Measurements from ENCODE around the gene TNK1.
"Not testable (repeated sequence)": the region's sequence is repeated elsewhere in the genome, so short reads cannot be mapped to it uniquely, and the experiment has no call there.

TNK1 gene

DNA sequence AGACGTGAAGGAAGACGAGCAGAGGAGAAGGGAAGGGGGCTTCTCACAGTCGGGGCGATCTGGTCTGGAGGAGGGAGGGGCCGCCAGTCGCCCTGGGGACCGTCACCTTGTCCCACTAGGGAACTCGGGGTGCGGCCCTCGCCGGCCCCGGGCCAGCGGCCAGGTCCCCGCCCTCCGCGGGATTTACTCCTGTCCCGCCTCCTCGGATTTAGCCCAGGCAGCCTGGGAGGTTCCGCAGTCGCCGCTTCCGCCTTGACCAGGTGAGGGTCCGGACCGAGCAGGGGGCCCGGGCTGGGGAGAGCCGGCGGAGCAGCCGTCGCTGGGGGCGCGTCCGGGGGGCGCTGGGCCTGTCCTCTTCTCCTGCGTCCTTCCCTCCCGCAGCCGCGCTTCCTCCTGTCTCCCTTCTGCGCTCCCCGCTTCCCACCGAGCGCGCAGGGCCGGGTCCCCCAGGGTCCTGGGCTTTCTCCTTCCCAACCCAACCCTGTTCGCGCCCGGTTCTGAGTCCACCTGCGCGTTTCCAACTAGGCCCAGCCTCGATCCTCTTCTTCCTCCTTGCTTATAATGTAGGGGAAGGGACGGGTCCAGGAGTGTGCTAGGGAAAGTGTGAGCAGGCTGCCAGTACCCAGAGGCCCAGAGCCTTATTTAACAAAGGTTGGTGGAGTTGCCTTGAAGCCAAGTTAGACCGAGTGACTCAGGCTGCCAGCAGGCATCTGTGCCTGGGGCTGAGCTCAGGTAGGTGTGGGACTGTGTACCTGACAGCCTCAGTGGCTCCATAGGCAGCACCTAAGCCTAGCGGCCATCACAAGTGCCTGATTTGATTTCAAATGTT lies at the start of gene TNK1:
TNK1 (plus strand) TSS at position 235 of the 829 bp plus-strand sequence. CDS start 1,838 bp downstream, outside the sequence.
- DNase-seq, result peak; percentile 35

DNA sequence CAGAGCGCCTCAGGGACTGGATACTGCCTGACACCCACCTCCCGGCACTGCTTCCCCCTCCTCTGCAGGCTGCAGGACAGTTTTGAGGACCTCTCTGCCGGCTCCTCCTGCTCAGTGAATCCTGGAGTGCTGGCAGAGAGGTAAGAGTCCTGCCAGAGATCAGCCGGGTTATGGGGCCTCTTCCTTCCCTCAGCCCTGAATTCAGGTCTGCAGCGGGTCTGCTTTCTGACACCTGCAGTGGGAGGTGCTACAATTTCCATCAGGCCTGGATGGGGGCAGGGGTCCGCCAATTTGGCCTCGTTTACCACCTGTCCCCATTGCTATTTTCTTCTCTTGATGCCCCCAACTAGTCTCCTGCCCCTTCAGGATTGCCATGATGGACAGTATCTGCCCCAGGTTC lies 48.8 kb upstream of the TNK1 start:
- DNase-seq, result no peak

GRCh38 chr17:7332600-7333069 lies 48.3 kb upstream of the TNK1 start:
- not testable (repeated sequence) for DNase-seq

GRCh38 chr17:7334938-7335538 lies 45.9 kb upstream of the TNK1 start:
- no peak for DNase-seq

DNA sequence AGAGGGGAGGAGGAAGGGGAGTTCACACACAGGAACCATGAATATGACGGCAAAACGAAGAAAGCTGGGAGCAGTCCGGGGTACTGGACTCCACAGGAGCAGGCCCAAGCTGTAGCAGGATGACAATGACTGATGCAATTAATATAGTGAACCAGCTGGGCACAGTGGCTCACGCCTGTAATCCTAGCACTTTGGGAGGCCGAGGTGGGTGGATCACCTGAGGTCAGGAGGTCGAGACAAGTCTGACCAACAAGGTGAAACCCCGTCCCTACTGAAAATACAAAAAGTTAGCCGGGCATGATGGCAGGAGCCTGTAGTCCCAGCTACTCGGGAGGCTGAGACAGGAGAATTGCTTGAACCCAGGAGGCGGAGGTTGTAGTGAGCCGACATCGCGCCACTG lies 45.1 kb upstream of the TNK1 start:
- DNase-seq, result not testable (repeated sequence)

DNA sequence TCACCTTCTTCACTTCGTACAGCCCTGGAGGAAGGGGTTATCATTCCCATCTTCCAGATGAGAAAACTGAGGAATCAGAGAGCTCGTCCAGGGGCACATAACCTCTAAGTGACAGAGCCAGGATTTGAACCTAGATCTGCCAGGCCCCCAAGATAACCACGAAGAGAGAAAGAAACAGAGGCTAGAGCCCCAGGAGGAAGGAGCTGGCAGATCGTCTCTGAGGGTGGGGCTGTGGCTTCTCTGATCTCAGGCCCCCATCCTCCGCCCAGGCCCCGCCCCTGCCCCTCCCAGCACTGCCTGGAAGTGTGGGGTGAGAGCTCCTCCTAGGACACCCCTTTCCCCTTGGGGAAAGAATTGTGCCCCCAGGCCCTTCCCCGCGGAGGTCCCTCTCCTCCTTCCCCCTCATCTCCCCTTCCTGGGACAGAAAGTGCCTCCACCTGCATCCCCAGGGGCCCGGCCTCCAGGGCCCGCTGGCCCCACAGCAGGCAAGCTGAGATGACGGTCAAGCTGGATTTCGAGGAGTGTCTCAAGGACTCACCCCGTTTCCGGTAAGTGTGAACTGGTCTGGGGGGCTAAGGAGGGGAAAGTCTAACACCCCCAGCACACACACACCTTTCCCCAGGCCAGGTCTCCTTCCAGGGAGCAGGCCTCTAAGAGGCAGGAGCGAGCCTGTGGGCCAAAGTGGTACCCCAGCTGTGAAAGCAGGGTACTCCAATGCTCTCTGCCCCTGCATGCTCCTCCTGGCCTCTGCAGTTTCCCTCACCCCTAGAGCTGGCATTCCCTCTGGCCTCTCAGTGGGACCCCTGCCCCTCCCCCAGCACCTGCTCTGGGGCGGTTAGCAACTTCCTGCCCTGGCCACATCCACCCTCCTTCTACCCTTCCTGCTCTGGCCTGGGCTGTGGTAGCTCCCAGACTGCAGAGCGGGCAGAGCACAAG lies 44.4 kb upstream of the TNK1 start, which contains the start of gene ACAP1:
ACAP1 (plus strand) TSS at position 290 of the 936 bp plus-strand sequence; CDS start at position 496, 206 bp downstream.
- no peak for DNase-seq

DNA sequence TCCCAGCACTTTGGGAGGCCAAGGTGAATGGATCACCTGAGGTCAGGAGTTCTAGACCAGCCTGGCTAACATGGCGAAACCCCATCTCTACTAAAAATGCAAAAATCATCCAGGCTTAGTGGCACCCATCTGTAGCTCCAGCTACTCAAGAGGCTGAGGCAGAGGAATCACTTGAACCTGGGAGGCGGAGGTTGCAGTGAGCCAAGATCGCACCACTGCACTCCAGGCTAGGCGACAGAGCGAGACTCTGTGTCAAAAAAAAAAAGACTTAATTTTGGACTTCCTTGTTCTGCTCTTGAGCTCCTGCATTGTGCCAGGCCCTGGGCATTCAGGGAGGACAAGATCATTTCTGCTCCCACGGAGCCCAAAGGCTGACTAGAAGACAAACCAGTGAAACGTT lies 43.3 kb upstream of the TNK1 start:
- DNase-seq, result not testable (repeated sequence)

- no peak for DNase-seq
Observed at GRCh38 chr17:7340179-7340578, 40.7 kb upstream of the TNK1 start.

DNA sequence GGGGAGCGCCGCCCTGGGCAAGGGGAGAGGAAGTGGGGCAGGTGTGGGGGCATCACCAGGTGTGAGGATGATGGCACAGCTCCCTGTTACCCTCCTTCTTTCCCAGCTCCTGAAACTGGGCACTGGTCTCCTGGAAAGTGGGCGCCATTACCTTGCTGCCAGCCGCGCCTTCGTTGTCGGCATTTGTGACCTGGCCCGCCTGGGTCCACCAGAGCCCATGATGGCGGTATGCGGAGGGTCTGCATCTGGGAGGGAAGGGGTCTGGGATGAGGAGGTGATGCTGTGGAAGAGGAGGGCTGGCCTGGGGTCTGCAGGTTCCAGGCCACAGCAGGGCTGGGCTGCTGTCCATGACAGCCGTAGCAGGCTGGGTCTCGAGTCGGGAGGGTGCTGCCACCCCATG lies 39.0 kb upstream of the TNK1 start:
- no peak for DNase-seq

DNA sequence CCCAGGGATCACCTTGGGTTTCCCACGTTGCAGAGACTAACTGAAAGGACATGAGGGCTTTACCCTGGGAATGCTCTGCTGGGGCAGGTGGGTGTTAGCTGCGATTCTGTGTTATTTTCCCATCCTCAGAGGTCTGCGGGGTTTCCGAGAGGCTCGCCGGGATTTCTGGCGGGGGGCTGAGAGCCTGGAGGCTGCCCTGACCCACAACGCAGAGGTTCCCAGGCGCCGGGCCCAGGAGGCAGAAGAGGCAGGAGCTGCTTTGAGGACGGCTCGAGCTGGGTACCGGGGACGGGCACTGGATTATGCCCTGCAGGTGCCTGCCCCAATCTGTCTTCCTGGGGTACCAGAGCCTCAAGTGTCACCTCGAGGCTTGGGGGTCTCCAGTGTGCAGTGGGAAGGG lies 37.6 kb upstream of the TNK1 start:
- DNase-seq, result no peak

DNA sequence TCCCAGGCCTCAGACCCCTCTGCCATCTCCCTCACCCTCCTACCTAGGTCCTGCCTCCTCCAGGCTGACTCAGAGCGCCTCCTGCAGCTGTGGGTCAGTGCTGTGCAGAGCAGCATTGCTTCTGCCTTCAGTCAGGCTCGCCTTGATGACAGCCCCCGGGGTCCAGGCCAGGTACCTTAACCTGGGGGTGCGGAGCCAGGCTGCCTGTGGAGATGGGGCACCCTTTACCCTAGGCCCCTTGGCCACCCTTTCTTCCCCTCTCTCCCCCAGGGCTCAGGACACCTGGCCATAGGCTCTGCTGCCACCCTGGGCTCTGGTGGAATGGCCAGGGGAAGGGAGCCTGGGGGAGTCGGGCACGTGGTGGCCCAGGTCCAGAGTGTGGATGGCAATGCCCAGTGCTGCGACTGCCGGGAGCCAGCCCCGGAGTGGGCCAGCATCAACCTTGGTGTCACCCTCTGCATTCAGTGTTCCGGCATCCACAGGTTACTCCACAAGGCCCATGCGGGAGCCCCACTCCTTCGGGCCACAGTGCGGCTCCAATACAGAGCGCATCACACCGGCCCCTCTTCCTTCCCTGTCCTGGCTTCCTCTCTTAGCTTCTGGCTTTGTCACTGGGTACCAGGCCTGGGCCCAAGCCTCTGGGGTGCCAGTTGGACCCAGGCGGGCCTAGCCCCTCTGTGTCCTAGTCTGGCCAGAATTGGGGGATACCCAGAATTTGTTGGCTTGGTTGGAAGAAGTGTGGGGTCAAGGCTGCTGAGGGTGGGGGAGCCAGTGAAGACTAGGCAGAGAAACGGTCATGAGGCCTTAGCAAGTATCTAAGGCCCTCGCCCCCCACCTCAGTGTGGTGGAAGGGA lies 33.9 kb upstream of the TNK1 start:
- no peak for DNase-seq

- DNase-seq, result no peak
Observed at GRCh38 chr17:7347630-7348477, 33.0 kb upstream of the TNK1 start.

GRCh38 chr17:7348478-7349242 lies 32.2 kb upstream of the TNK1 start:
- DNase-seq, result no peak

- peak; percentile 88 for DNase-seq
Observed at GRCh38 chr17:7351665-7352502, 29.0 kb upstream of the TNK1 start, which contains the start of gene KCTD11. KCTD11 (plus strand) TSS chr17:7352162.

- DNase-seq, result no peak
Observed at GRCh38 chr17:7352503-7352889, 28.4 kb upstream of the TNK1 start.

DNA sequence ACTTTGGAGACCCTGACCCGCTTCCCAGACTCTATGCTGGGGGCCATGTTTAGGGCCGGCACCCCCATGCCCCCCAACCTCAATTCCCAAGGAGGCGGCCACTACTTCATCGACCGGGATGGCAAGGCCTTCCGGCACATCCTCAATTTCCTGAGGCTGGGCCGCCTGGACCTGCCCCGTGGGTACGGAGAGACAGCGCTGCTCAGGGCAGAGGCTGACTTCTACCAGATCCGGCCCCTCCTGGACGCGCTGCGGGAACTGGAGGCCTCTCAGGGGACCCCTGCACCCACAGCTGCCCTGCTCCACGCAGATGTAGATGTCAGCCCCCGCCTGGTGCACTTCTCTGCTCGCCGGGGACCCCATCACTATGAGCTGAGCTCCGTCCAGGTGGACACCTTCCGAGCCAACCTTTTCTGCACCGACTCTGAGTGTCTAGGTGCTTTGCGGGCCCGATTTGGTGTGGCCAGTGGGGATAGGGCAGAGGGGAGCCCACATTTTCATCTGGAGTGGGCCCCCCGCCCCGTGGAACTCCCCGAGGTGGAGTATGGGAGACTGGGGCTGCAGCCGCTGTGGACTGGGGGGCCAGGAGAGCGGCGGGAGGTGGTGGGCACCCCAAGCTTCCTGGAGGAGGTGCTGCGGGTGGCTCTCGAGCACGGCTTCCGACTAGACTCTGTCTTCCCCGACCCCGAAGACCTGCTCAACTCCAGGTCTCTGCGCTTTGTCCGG lies 27.8 kb upstream of the TNK1 start:
- DNase-seq, result no peak

GRCh38 chr17:7354262-7354843 lies 26.5 kb upstream of the TNK1 start:
- DNase-seq, result no peak

GRCh38 chr17:7355053-7355452 lies 25.8 kb upstream of the TNK1 start, which contains the start of gene TMEM95:
TMEM95 (plus strand) TSS chr17:7355156; CDS start chr17:7355205, 49 bp downstream.
- DNase-seq, result peak; percentile 21
